IMR-90 (cell line): ENCODE measurements around the gene NUDT6. TPM values are rescaled to one million over a fixed set of nuclear protein-coding genes. Genes with fewer than 3 reads are reported as not detected.

Source experiments
- ATAC-seq: fragments of 200-7000 bp; cut with Tn5 transposase; 2 replicates; pipeline ENCODE4 v1.9.1; 2020; ENCODE audit warnings: low read depth, mild to moderate bottlenecking, moderate library complexity
- BruUV-seq: library from RNA; stranded (reverse); fragments of 400-500 nt; replicated peaks from 2 replicates; lab custom pipeline; 2021; lab: Mats Ljungman, UMichigan
- CTCF ChIA-PET: fragments of 300-600 bp; formaldehyde crosslinking; extraction: SDS; loops from one replicate; lab custom pipeline; 2021; ENCODE audit warnings: antibody characterized with exemption; lab: Yijun Ruan, JAX
- POLR2A ChIA-PET: fragments of 300-600 bp; sonication (Branson Sonifier 250); formaldehyde crosslinking; loops from one replicate; lab custom pipeline; 2022; ENCODE audit warnings: antibody characterized with exemption; ENCODE audit not compliant: unreplicated experiment; lab: Charles Lee
- DNase-seq: peaks from one replicate; pipeline ENCODE4 v3.0.0; 2013
- H2AFZ ChIP-seq: replicated peaks from 2 replicates; pipeline ENCODE3; 2013; ENCODE audit warnings: low read length, mild to moderate bottlenecking; ENCODE audit not compliant: poor library complexity
- H2AK5ac ChIP-seq: 2 replicates; pipeline ENCODE4 v1.6.1; 2013; ENCODE audit warnings: low read depth, low read length, inconsistent platforms
- H2AK9ac ChIP-seq: replicated peaks from 2 replicates; pipeline ENCODE3; 2013; ENCODE audit warnings: mild to moderate bottlenecking, low read depth, low read length, moderate library complexity; ENCODE audit not compliant: poor library complexity
- H2BK120ac ChIP-seq: 2 replicates; pipeline ENCODE4 v1.6.1; 2013; ENCODE audit warnings: low read depth, low read length, inconsistent platforms
- H2BK15ac ChIP-seq: 3 replicates; pipeline ENCODE4 v1.6.1; 2013; ENCODE audit warnings: low read depth, low read length, inconsistent platforms
- H2BK20ac ChIP-seq: 2 replicates; pipeline ENCODE4 v1.6.1; 2013; ENCODE audit warnings: low read depth, mild to moderate bottlenecking, inconsistent platforms, low read length, moderate library complexity
- H2BK5ac ChIP-seq: 2 replicates; pipeline ENCODE4 v1.6.1; 2013; ENCODE audit warnings: mild to moderate bottlenecking, low read depth, low read length, inconsistent platforms; ENCODE audit not compliant: poor library complexity, severe bottlenecking
- H3K14ac ChIP-seq: replicated peaks from 2 replicates; pipeline ENCODE4 v1.6.1; 2013; ENCODE audit warnings: low read depth, low read length, inconsistent platforms
- H3K18ac ChIP-seq: 2 replicates; pipeline ENCODE4 v1.6.1; 2013; ENCODE audit warnings: low read depth, low read length, control low read depth
- H3K23ac ChIP-seq: 2 replicates; pipeline ENCODE4 v1.6.1; 2013; ENCODE audit warnings: low read depth, low read length, inconsistent platforms
- H3K27ac ChIP-seq: 2 replicates; pipeline ENCODE4 v1.5.1; 2013; ENCODE audit warnings: mild to moderate bottlenecking, control low read depth, low read length; ENCODE audit not compliant: insufficient read depth
- H3K27me3 ChIP-seq: 2 replicates; pipeline ENCODE4 v1.6.1; 2013; ENCODE audit warnings: low read length; ENCODE audit not compliant: control insufficient read depth, insufficient read depth
- H3K36me3 ChIP-seq: 2 replicates; pipeline ENCODE4 v1.6.1; 2013; ENCODE audit warnings: low read length, mixed read lengths; ENCODE audit not compliant: control insufficient read depth, insufficient read depth
- H3K4ac ChIP-seq: 2 replicates; pipeline ENCODE4 v1.6.1; 2013; ENCODE audit warnings: low read depth, low read length, inconsistent platforms
- H3K4me1 ChIP-seq: 2 replicates; pipeline ENCODE4 v1.6.1; 2013; ENCODE audit warnings: low read length, mixed read lengths; ENCODE audit not compliant: control insufficient read depth, insufficient read depth
- H3K4me2 ChIP-seq: 2 replicates; pipeline ENCODE4 v1.6.1; 2013; ENCODE audit warnings: low read depth, mild to moderate bottlenecking, control low read depth, low read length, moderate library complexity
- H3K4me3 ChIP-seq: 2 replicates; pipeline ENCODE4 v1.5.1; 2013; ENCODE audit warnings: low read depth, mild to moderate bottlenecking, control low read depth, low read length, moderate library complexity; ENCODE audit not compliant: insufficient read depth
- H3K56ac ChIP-seq: 2 replicates; pipeline ENCODE4 v1.6.1; 2013; ENCODE audit warnings: low read length, inconsistent platforms; ENCODE audit not compliant: insufficient read depth; ENCODE audit errors: extremely low read depth
- H3K79me1 ChIP-seq, 2 experiments: 2 replicates each; pipeline ENCODE4 v1.6.1; 2013; ENCODE audit warnings: low read length in 2 of 2, inconsistent platforms in 1 of 2, low read depth in 1 of 2
- H3K9ac ChIP-seq: 2 replicates; pipeline ENCODE4 v1.6.1; 2013; ENCODE audit warnings: low read depth, low read length, control low read depth
- H3K9me1 ChIP-seq: 2 replicates; pipeline ENCODE4 v1.6.1; 2013; ENCODE audit warnings: low read length, inconsistent platforms; ENCODE audit not compliant: insufficient read depth
- H3K9me3 ChIP-seq: 2 replicates; pipeline ENCODE4 v1.6.1; 2013; ENCODE audit warnings: low read length; ENCODE audit not compliant: control insufficient read depth, insufficient read depth
- H4K20me1 ChIP-seq: 2 replicates; pipeline ENCODE4 v1.6.1; 2013; ENCODE audit warnings: low read length, inconsistent platforms; ENCODE audit not compliant: insufficient read depth
- H4K5ac ChIP-seq: 2 replicates; pipeline ENCODE4 v1.6.1; 2013; ENCODE audit warnings: mild to moderate bottlenecking, low read depth, low read length, control low read depth
- H4K8ac ChIP-seq, 2 experiments: 2 replicates each; pipeline ENCODE4 v1.6.1; 2013; ENCODE audit warnings: low read depth in 2 of 2, low read length in 2 of 2, control low read depth in 1 of 2, inconsistent platforms in 1 of 2
- H4K91ac ChIP-seq: 2 replicates; pipeline ENCODE4 v1.6.1; 2013; ENCODE audit warnings: low read depth, low read length, inconsistent platforms; ENCODE audit not compliant: insufficient read depth
- BHLHE40 ChIP-seq: fragments of 150-350 bp; IDR thresholded peaks from 2 replicates; pipeline ENCODE4 v1.6.1; 2016; ENCODE audit warnings: mild to moderate bottlenecking, low read depth, low read length
- CEBPB ChIP-seq: IDR thresholded peaks from 2 replicates; pipeline ENCODE4 v1.6.1; 2012; ENCODE audit warnings: low read depth, low read length, improper control_type of control experiment
- CHD1 ChIP-seq: IDR thresholded peaks from 2 replicates; pipeline ENCODE4 v1.6.1; 2012; ENCODE audit warnings: low read depth, low read length, improper control_type of control experiment
- FOS ChIP-seq: fragments of 150-350 bp; IDR thresholded peaks from 2 replicates; pipeline ENCODE4 v1.6.1; 2016; ENCODE audit warnings: low read depth, low read length
- MAFK ChIP-seq: IDR thresholded peaks from 2 replicates; pipeline ENCODE4 v1.6.1; 2012; ENCODE audit warnings: low read depth, low read length, improper control_type of control experiment
- MAZ ChIP-seq: IDR thresholded peaks from 2 replicates; pipeline ENCODE4 v1.6.1; 2012; ENCODE audit warnings: low read depth, mild to moderate bottlenecking, low read length, improper control_type of control experiment, moderate library complexity, borderline replicate concordance
- MXI1 ChIP-seq: IDR thresholded peaks from 2 replicates; pipeline ENCODE4 v1.6.1; 2012; ENCODE audit warnings: low read depth, mild to moderate bottlenecking, low read length, moderate library complexity, borderline replicate concordance
- NFE2L2 ChIP-seq: fragments of 150-350 bp; IDR thresholded peaks from 2 replicates; pipeline ENCODE4 v1.6.1; 2016; ENCODE audit warnings: low read depth, mild to moderate bottlenecking, low read length
- POLR2A ChIP-seq: IDR thresholded peaks from 2 replicates; pipeline ENCODE4 v1.6.1; 2012; ENCODE audit warnings: mild to moderate bottlenecking, low read depth, low read length
- RAD21 ChIP-seq: IDR thresholded peaks from 2 replicates; pipeline ENCODE4 v1.6.1; 2012; ENCODE audit warnings: low read length, improper control_type of control experiment
- RCOR1 ChIP-seq: IDR thresholded peaks from 2 replicates; pipeline ENCODE4 v1.6.1; 2012; ENCODE audit warnings: mild to moderate bottlenecking, low read length, improper control_type of control experiment; ENCODE audit not compliant: insufficient replicate concordance
- RFX5 ChIP-seq: IDR thresholded peaks from 2 replicates; pipeline ENCODE4 v1.8.0; 2012; ENCODE audit warnings: low read depth, mild to moderate bottlenecking, low read length, moderate library complexity
- SMC3 ChIP-seq: fragments of 150-350 bp; IDR thresholded peaks from 2 replicates; pipeline ENCODE4 v1.6.1; 2016; ENCODE audit warnings: low read depth, mild to moderate bottlenecking, antibody characterized with exemption, low read length, moderate library complexity
- WGBS, 2 experiments: methylation state at CpG; one replicate each; pipeline versions ENCODE4 v1.1.5 to v1.1.7; 2013; ENCODE audit warnings: missing lambda C conversion rate in 2 of 2; ENCODE audit not compliant: insufficient read length in 1 of 2; ENCODE audit errors: extremely low coverage in 2 of 2; 5-methylcytosine and 5-hydroxymethylcytosine counted together
- dilution Hi-C: fragments of 300-500 bp; cut with HindIII; formaldehyde crosslinking; loops from one replicate; pipeline ENCODE4 v1.14.3; 2018; ENCODE audit warnings: low sequenced_read_pairs; ENCODE audit not compliant: unreplicated experiment
- in situ Hi-C: fragments of 300-500 bp; cut with MboI; formaldehyde crosslinking; loops from 3 replicates; pipeline ENCODE4 v1.14.3; 2019; ENCODE audit warnings: low sequenced_read_pairs, inconsistent platforms, mixed read lengths
- intact Hi-C: fragments of 100-400 bp; cut with micrococcal nuclease; formaldehyde crosslinking; loops from 2 replicates; pipeline ENCODE4 v1.10.0; 2022
- polyA plus RNA-seq, 3 experiments: library from polyadenylated mRNA; depleted of rRNA; stranded (reverse); fragments of >200 nt; gene quantifications; 2 replicates each; pipeline ENCODE4 v1.2.3, GENCODE V29; 2012; ENCODE audit warnings: low replicate concordance in 1 of 3
- total RNA-seq: library from RNA; depleted of rRNA; stranded (reverse); fragments of >200 nt; gene quantifications from 2 replicates; pipeline ENCODE4 v1.2.3, GENCODE V29; 2012
- TF ChIP-seq, protein P1 (sequence below): fragments of 150-350 bp; IDR thresholded peaks from 2 replicates; pipeline ENCODE4 v1.6.1; 2017; ENCODE audit warnings: mild to moderate bottlenecking, antibody characterized with exemption, low read length, low read depth
- TF ChIP-seq, protein P2 (sequence below): fragments of 150-350 bp; IDR thresholded peaks from 2 replicates; pipeline ENCODE4 v1.6.1; 2016; ENCODE audit warnings: low read depth, mild to moderate bottlenecking, low read length, moderate library complexity, borderline replicate concordance
- TF ChIP-seq, protein P3 (sequence below): conservative IDR thresholded peaks from 2 replicates; pipeline ENCODE4 v1.5.1; 2012; ENCODE audit warnings: mild to moderate bottlenecking, low read depth, low read length, improper control_type of control experiment

The NUDT6 gene
- total and polyA plus RNA-seq, 2 of the 4 experiments (the other 2 are of a cell fraction) = 2.7 to 4.8 TPM

DNA sequence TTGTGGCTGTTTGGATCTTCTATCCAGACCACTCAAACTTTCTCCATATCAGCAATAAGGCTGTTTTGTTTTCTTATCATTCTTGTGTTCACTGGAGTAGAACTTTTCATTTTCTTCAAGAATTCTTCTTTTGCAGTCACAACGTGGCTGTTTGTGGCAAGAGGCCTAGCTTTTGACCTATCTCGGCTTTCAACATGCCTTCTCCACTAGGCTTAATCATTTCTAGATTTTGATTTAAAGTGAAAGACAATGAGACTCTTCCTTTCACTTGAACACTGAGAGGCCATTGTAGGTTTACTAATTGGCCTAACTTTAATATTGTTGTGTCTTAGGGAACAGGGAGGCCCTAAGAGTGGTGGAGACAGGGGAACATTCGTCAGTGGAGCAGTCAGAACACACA, 76.6 kb downstream of the NUDT6 start:
- ChIA-PET CTCF (no interaction called here), POLR2A (no interaction called here)
- in situ Hi-C loops (no loop called here), dilution Hi-C loops (no loop called here), intact Hi-C loops (loop anchor here (2.0 kb wide), 1 partner anchor 15 kb away; no protein-coding TSS in a partner anchor)
- peaks cover 7% of the 10 kb centered on the region; the same call in 1 of the 2 replicates for H3K4me1 ChIP-seq
- H3K36me3 ChIP-seq = peaks cover 6% of the 10 kb centered on the region
- peak overlapping the region; percentile 35; the same call in 1 of the 2 replicates for H3K23ac ChIP-seq
- H4K91ac ChIP-seq = no peak overlapping the region
- no peak for DNase-seq
- no peak overlapping the region for H4K5ac ChIP-seq
- no peak for ATAC-seq
- H2AFZ ChIP-seq = no peak overlapping the region
- no TSS peak for BruUV-seq
- no peak overlapping the region for H3K4ac ChIP-seq
- no peak overlapping the region for H3K18ac ChIP-seq
- no peak overlapping the region for H2BK15ac ChIP-seq
- no peak overlapping the region for H3K4me3 ChIP-seq
- no peak overlapping the region for H3K4me2 ChIP-seq
- no peaks in the 10 kb centered on the region for H3K27me3 ChIP-seq
- peaks cover 40 to 77% of the 10 kb centered on the region in 2 experiments for H3K79me1 ChIP-seq
- H2BK120ac ChIP-seq = no peak overlapping the region
- peaks cover 62% of the 10 kb centered on the region for H4K20me1 ChIP-seq
- H3K56ac ChIP-seq = no peak overlapping the region
- no peak overlapping the region for H2AK5ac ChIP-seq
- H3K14ac ChIP-seq = no peak overlapping the region
- H2BK20ac ChIP-seq = no peak overlapping the region
- TF ChIP-seq, protein P1, sequence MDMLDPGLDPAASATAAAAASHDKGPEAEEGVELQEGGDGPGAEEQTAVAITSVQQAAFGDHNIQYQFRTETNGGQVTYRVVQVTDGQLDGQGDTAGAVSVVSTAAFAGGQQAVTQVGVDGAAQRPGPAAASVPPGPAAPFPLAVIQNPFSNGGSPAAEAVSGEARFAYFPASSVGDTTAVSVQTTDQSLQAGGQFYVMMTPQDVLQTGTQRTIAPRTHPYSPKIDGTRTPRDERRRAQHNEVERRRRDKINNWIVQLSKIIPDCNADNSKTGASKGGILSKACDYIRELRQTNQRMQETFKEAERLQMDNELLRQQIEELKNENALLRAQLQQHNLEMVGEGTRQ = no peak
- TF ChIP-seq, protein P2, sequence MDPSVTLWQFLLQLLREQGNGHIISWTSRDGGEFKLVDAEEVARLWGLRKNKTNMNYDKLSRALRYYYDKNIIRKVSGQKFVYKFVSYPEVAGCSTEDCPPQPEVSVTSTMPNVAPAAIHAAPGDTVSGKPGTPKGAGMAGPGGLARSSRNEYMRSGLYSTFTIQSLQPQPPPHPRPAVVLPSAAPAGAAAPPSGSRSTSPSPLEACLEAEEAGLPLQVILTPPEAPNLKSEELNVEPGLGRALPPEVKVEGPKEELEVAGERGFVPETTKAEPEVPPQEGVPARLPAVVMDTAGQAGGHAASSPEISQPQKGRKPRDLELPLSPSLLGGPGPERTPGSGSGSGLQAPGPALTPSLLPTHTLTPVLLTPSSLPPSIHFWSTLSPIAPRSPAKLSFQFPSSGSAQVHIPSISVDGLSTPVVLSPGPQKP = no peak
- TF ChIP-seq MAZ = no peak
- TF ChIP-seq MAFK = no peak
- no peak for TF ChIP-seq SMC3
- no peak for TF ChIP-seq RFX5
- TF ChIP-seq POLR2A = no peak
- TF ChIP-seq FOS = no peak
- no peak for TF ChIP-seq CEBPB
- TF ChIP-seq CHD1 = no peak
- no peak for TF ChIP-seq RAD21
- no peak for TF ChIP-seq NFE2L2
- no peak for TF ChIP-seq MXI1
- no peak for TF ChIP-seq BHLHE40
- no peak for TF ChIP-seq RCOR1
- TF ChIP-seq, protein P3, sequence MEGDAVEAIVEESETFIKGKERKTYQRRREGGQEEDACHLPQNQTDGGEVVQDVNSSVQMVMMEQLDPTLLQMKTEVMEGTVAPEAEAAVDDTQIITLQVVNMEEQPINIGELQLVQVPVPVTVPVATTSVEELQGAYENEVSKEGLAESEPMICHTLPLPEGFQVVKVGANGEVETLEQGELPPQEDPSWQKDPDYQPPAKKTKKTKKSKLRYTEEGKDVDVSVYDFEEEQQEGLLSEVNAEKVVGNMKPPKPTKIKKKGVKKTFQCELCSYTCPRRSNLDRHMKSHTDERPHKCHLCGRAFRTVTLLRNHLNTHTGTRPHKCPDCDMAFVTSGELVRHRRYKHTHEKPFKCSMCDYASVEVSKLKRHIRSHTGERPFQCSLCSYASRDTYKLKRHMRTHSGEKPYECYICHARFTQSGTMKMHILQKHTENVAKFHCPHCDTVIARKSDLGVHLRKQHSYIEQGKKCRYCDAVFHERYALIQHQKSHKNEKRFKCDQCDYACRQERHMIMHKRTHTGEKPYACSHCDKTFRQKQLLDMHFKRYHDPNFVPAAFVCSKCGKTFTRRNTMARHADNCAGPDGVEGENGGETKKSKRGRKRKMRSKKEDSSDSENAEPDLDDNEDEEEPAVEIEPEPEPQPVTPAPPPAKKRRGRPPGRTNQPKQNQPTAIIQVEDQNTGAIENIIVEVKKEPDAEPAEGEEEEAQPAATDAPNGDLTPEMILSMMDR = no peak
- no peaks in the 10 kb centered on the region for H3K9me3 ChIP-seq
- H3K9ac ChIP-seq = no peak overlapping the region
- H3K9me1 ChIP-seq = peaks cover 15% of the 10 kb centered on the region
- H2BK5ac ChIP-seq = peak overlapping the region; percentile 33
- H2AK9ac ChIP-seq = no peak overlapping the region
- no peak overlapping the region for H4K8ac ChIP-seq
- H3K27ac ChIP-seq = no peak overlapping the region
- WGBS, 2 experiments = no CpG with 5 or more reads among the region's 3 CpGs
